PFSK-1 (cell line): ENCODE data around the gene SYS1.

ENCODE experiments used
- POLR2AphosphoS5 ChIP-seq: IDR thresholded peaks from 2 replicates; pipeline ENCODE4 v1.6.1; 2012; ENCODE audit warnings: low read depth, mild to moderate bottlenecking, control low read depth, low read length, moderate library complexity
- SIN3A ChIP-seq: IDR thresholded peaks from 2 replicates; pipeline ENCODE4 v1.6.1; 2012; ENCODE audit warnings: mild to moderate bottlenecking, low read length, moderate library complexity, borderline replicate concordance; ENCODE audit not compliant: insufficient read depth

GRCh38 chr20:45325371-45325770 is 37.6 kb upstream of the SYS1 start:
- TF ChIP-seq SIN3A (no peak), POLR2AphosphoS5 (no peak)
